ENCODE data around the gene CKM. TPM values are rescaled to one million over a fixed set of nuclear protein-coding genes. Genes with fewer than 3 reads are reported as not detected.

The CKM gene
- total RNA-seq, 2 experiments from 2014 or later: not detected

GRCh38 chr19:45322311-45322710 lies 364 bp downstream of the CKM start:
- H3K36me3 Mint-ChIP-seq (ENCODE audit: low read depth): no peaks in the 10 kb centered on the region
- H3K4me1 Mint-ChIP-seq (ENCODE audit: low read depth): no peaks in the 10 kb centered on the region
- Histone ChIP-seq H3K9me3 (ENCODE audit: control insufficient read depth in 1 of 2, insufficient read depth in 1 of 2, low read length in 2 of 2) (peaks cover 0 to 11% of the 10 kb centered on the region in 2 experiments), H3K4me3 (ENCODE audit: low read length) (no peak overlapping the region), H3K27ac (ENCODE audit: low read depth in 1 of 2, low read length in 2 of 2) (no peak overlapping the region), H3K4me1 (ENCODE audit: insufficient read depth, low read length) (peaks cover 6% of the 10 kb centered on the region), H3K27me3 (ENCODE audit: control insufficient read depth in 1 of 2, insufficient read depth in 2 of 2, low read length in 2 of 2) (peaks cover 19 to 51% of the 10 kb centered on the region in 2 experiments), H3K36me3 (ENCODE audit: insufficient read depth, low read length) (no peaks in the 10 kb centered on the region)
- peaks cover 34% of the 10 kb centered on the region for H3K27me3 Mint-ChIP-seq
- H3K9me3 Mint-ChIP-seq: no peaks in the 10 kb centered on the region
- intact Hi-C loops (cut with DNase I, micrococcal nuclease): no loop called here
- ChIA-PET POLR2A (no interaction called here), CTCF (no interaction called here)
- no peak for DNase-seq
- no peak for TF ChIP-seq CTCF (IDR thresholded peaks at IDR 0.05)
- H3K27ac Mint-ChIP-seq: no peak overlapping the region
- no peak overlapping the region for H3K4me3 Mint-ChIP-seq
- no peak for ATAC-seq (ENCODE audit: poor library complexity)

GRCh38 chr19:45321848-45322247 lies 827 bp downstream of the CKM start:
- intact Hi-C loops (cut with DNase I, micrococcal nuclease): no loop called here
- Mint-ChIP-seq H3K4me1 (ENCODE audit: low read depth) (no peaks in the 10 kb centered on the region), H3K27ac (no peak overlapping the region), H3K27me3 (peaks cover 36% of the 10 kb centered on the region), H3K4me3 (no peak overlapping the region), H3K36me3 (ENCODE audit: low read depth) (no peaks in the 10 kb centered on the region), H3K9me3 (no peaks in the 10 kb centered on the region)
- H3K36me3 ChIP-seq (ENCODE audit: insufficient read depth, low read length): no peaks in the 10 kb centered on the region
- H3K27me3 ChIP-seq (ENCODE audit: control insufficient read depth in 1 of 2, insufficient read depth in 2 of 2, low read length in 2 of 2): peaks cover 19 to 52% of the 10 kb centered on the region in 2 experiments
- ChIA-PET CTCF (no interaction called here), POLR2A (no interaction called here)
- no peak for ATAC-seq (ENCODE audit: poor library complexity)
- H3K4me3 ChIP-seq (ENCODE audit: low read length): no peak overlapping the region
- H3K4me1 ChIP-seq (ENCODE audit: insufficient read depth, low read length): peaks cover 6% of the 10 kb centered on the region
- no peak for DNase-seq
- H3K9me3 ChIP-seq (ENCODE audit: control insufficient read depth in 1 of 2, insufficient read depth in 1 of 2, low read length in 2 of 2): peaks cover 0 to 11% of the 10 kb centered on the region in 2 experiments
- H3K27ac ChIP-seq (ENCODE audit: low read depth in 1 of 2, low read length in 2 of 2): no peak overlapping the region
- no peak for TF ChIP-seq CTCF (IDR thresholded peaks at IDR 0.05)

GRCh38 chr19:45320997-45321775 lies 1.5 kb downstream of the CKM start:
- Histone ChIP-seq H3K4me1 (ENCODE audit: insufficient read depth, low read length) (peaks cover 6% of the 10 kb centered on the region), H3K4me3 (ENCODE audit: low read length) (no peak overlapping the region), H3K27me3 (ENCODE audit: control insufficient read depth in 1 of 2, insufficient read depth in 2 of 2, low read length in 2 of 2) (peaks cover 19 to 57% of the 10 kb centered on the region in 2 experiments), H3K27ac (ENCODE audit: low read depth in 1 of 2, low read length in 2 of 2) (no peak overlapping the region), H3K36me3 (ENCODE audit: insufficient read depth, low read length) (no peaks in the 10 kb centered on the region), H3K9me3 (ENCODE audit: control insufficient read depth in 1 of 2, insufficient read depth in 1 of 2, low read length in 2 of 2) (peaks cover 0 to 11% of the 10 kb centered on the region in 2 experiments)
- Mint-ChIP-seq H3K36me3 (ENCODE audit: low read depth) (no peaks in the 10 kb centered on the region), H3K4me3 (no peak overlapping the region), H3K4me1 (ENCODE audit: low read depth) (no peaks in the 10 kb centered on the region), H3K27me3 (peaks cover 39% of the 10 kb centered on the region), H3K27ac (no peak overlapping the region), H3K9me3 (no peaks in the 10 kb centered on the region)
- no peak for TF ChIP-seq CTCF (IDR thresholded peaks at IDR 0.05)
- DNase-seq (no peak), ATAC-seq (ENCODE audit: poor library complexity) (no peak)
- intact Hi-C loops (cut with DNase I, micrococcal nuclease): no loop called here
- CTCF ChIA-PET: no interaction called here
- POLR2A ChIA-PET: no interaction called here

Measured in CD4-positive, alpha-beta T cell (primary cell).